ENCODE measurements around the gene METTL8. TPM values are rescaled to one million over a fixed set of nuclear protein-coding genes. Genes with fewer than 3 reads are reported as not detected.

METTL8 gene
- total RNA-seq, 2 experiments from 2014 or later = 20.9 to 22.4 TPM

GRCh38 chr2:171307560-171307959 lies 126.2 kb downstream of the METTL8 start:
- ChIA-PET CTCF (no interaction called here), POLR2A (no interaction called here)
- DNase-seq (no peak), ATAC-seq (no peak)
- H3K27ac Mint-ChIP-seq = no peak overlapping the region
- H3K36me3 Mint-ChIP-seq (ENCODE audit: low read depth) = peaks cover 14% of the 10 kb centered on the region
- no peak overlapping the region for H3K4me3 Mint-ChIP-seq
- peaks cover 14% of the 10 kb centered on the region for H3K9me3 Mint-ChIP-seq (ENCODE audit: insufficient read depth)
- H3K4me1 Mint-ChIP-seq (ENCODE audit: low read depth) = no peaks in the 10 kb centered on the region
- no peaks in the 10 kb centered on the region for H3K27me3 Mint-ChIP-seq (ENCODE audit: low read depth)

- ATAC-seq = no peak
- POLR2A ChIA-PET = no interaction called here
- Mint-ChIP-seq H3K36me3 (ENCODE audit: low read depth) (no peaks in the 10 kb centered on the region), H3K27me3 (ENCODE audit: low read depth) (no peaks in the 10 kb centered on the region), H3K9me3 (ENCODE audit: insufficient read depth) (no peaks in the 10 kb centered on the region), H3K4me3 (no peak overlapping the region), H3K27ac (no peak overlapping the region), H3K4me1 (ENCODE audit: low read depth) (no peaks in the 10 kb centered on the region)
- DNase-seq = no peak
- CTCF ChIA-PET = no interaction called here
Measured at GRCh38 chr2:171297956-171298355, 135.8 kb downstream of the METTL8 start.

- Mint-ChIP-seq H3K36me3 (ENCODE audit: low read depth) (no peaks in the 10 kb centered on the region), H3K27me3 (ENCODE audit: low read depth) (no peaks in the 10 kb centered on the region), H3K9me3 (ENCODE audit: insufficient read depth) (no peaks in the 10 kb centered on the region), H3K4me1 (ENCODE audit: low read depth) (no peaks in the 10 kb centered on the region), H3K27ac (no peak overlapping the region), H3K4me3 (no peak overlapping the region)
- POLR2A ChIA-PET = no interaction called here
- DNase-seq (no peak), ATAC-seq (no peak)
- CTCF ChIA-PET = no interaction called here
Measured at GRCh38 chr2:171294608-171295007, 139.2 kb downstream of the METTL8 start.

GRCh38 chr2:171293661-171294060 lies 140.1 kb downstream of the METTL8 start:
- POLR2A ChIA-PET = no interaction called here
- no peaks in the 10 kb centered on the region for H3K4me1 Mint-ChIP-seq (ENCODE audit: low read depth)

GRCh38 chr2:171289991-171290390 lies 143.8 kb downstream of the METTL8 start:
- Mint-ChIP-seq H3K9me3 (ENCODE audit: insufficient read depth) (no peaks in the 10 kb centered on the region), H3K36me3 (ENCODE audit: low read depth) (no peaks in the 10 kb centered on the region)
- POLR2A ChIA-PET = interaction anchor here (0.9 kb wide), 1 partner anchor 144 kb away, joined by 3 read pairs; the partner anchor contains the start of genes DCAF17 and METTL8

More at GRCh38 chr2:171293661-171294060, 140.1 kb downstream of the METTL8 start:
- Mint-ChIP-seq H3K27me3 (ENCODE audit: low read depth) (no peaks in the 10 kb centered on the region), H3K36me3 (ENCODE audit: low read depth) (no peaks in the 10 kb centered on the region), H3K4me3 (no peak overlapping the region), H3K27ac (no peak overlapping the region), H3K9me3 (ENCODE audit: insufficient read depth) (no peaks in the 10 kb centered on the region)
- CTCF ChIA-PET = no interaction called here
- no peak for ATAC-seq
- DNase-seq = no peak

GRCh38 chr2:171289316-171289715 lies 144.5 kb downstream of the METTL8 start:
- POLR2A ChIA-PET = interaction anchor here (0.9 kb wide), 1 partner anchor 144 kb away, joined by 3 read pairs; the partner anchor contains the start of genes DCAF17 and METTL8

More at GRCh38 chr2:171289991-171290390, 143.8 kb downstream of the METTL8 start:
- no peak overlapping the region for H3K27ac Mint-ChIP-seq
- CTCF ChIA-PET = interaction anchor here (0.9 kb wide), 1 partner anchor 32 kb away, joined by 3 read pairs; no protein-coding TSS in a partner anchor
- ATAC-seq (no peak), DNase-seq (no peak)
- peaks cover 2% of the 10 kb centered on the region for H3K27me3 Mint-ChIP-seq (ENCODE audit: low read depth)
- no peak overlapping the region for H3K4me3 Mint-ChIP-seq
- H3K4me1 Mint-ChIP-seq (ENCODE audit: low read depth) = no peaks in the 10 kb centered on the region

GRCh38 chr2:171287611-171288010 lies 146.2 kb downstream of the METTL8 start:
- CTCF ChIA-PET = interaction anchor here (1.0 kb wide), 1 partner anchor 32 kb away, joined by 3 read pairs; no protein-coding TSS in a partner anchor
- ATAC-seq = no peak
- H3K27ac Mint-ChIP-seq = no peak overlapping the region

More at GRCh38 chr2:171289316-171289715, 144.5 kb downstream of the METTL8 start:
- Mint-ChIP-seq H3K27me3 (ENCODE audit: low read depth) (peaks cover 3% of the 10 kb centered on the region), H3K4me1 (ENCODE audit: low read depth) (no peaks in the 10 kb centered on the region), H3K36me3 (ENCODE audit: low read depth) (no peaks in the 10 kb centered on the region), H3K27ac (no peak overlapping the region), H3K4me3 (no peak overlapping the region), H3K9me3 (ENCODE audit: insufficient read depth) (no peaks in the 10 kb centered on the region)
- no peak for DNase-seq
- ATAC-seq = no peak
- CTCF ChIA-PET = interaction anchor here (0.9 kb wide), 1 partner anchor 31 kb away, joined by 3 read pairs; no protein-coding TSS in a partner anchor

GRCh38 chr2:171287036-171287571 lies 146.7 kb downstream of the METTL8 start:
- Mint-ChIP-seq H3K27ac (no peak overlapping the region), H3K9me3 (ENCODE audit: insufficient read depth) (no peaks in the 10 kb centered on the region), H3K4me1 (ENCODE audit: low read depth) (no peaks in the 10 kb centered on the region), H3K4me3 (no peak overlapping the region), H3K36me3 (ENCODE audit: low read depth) (no peaks in the 10 kb centered on the region), H3K27me3 (ENCODE audit: low read depth) (peaks cover 5% of the 10 kb centered on the region)
- CTCF ChIA-PET = interaction anchor here (1.0 kb wide), 1 partner anchor 32 kb away, joined by 3 read pairs; no protein-coding TSS in a partner anchor
- DNase-seq = no peak
- no peak for ATAC-seq
- POLR2A ChIA-PET = no interaction called here

More at GRCh38 chr2:171287611-171288010, 146.2 kb downstream of the METTL8 start:
- H3K4me3 Mint-ChIP-seq = no peak overlapping the region
- H3K9me3 Mint-ChIP-seq (ENCODE audit: insufficient read depth) = no peaks in the 10 kb centered on the region
- H3K4me1 Mint-ChIP-seq (ENCODE audit: low read depth) = no peaks in the 10 kb centered on the region
- POLR2A ChIA-PET = no interaction called here
- H3K27me3 Mint-ChIP-seq (ENCODE audit: low read depth) = peaks cover 5% of the 10 kb centered on the region
- DNase-seq = no peak
- no peaks in the 10 kb centered on the region for H3K36me3 Mint-ChIP-seq (ENCODE audit: low read depth)

GRCh38 chr2:171281110-171281509 lies 152.7 kb downstream of the METTL8 start:
- Mint-ChIP-seq H3K36me3 (ENCODE audit: low read depth) (no peaks in the 10 kb centered on the region), H3K4me1 (ENCODE audit: low read depth) (no peaks in the 10 kb centered on the region), H3K27me3 (ENCODE audit: low read depth) (peaks cover 3% of the 10 kb centered on the region), H3K4me3 (no peak overlapping the region), H3K9me3 (ENCODE audit: insufficient read depth) (no peaks in the 10 kb centered on the region), H3K27ac (no peak overlapping the region)
- CTCF ChIA-PET = interaction anchor here (0.7 to 0.9 kb wide), 2 partner anchors 81 to 135 kb away, joined by 3 read pairs; no protein-coding TSS in a partner anchor
- no peak for ATAC-seq
- no peak for DNase-seq
- POLR2A ChIA-PET = no interaction called here

- no peak overlapping the region for H3K4me3 Mint-ChIP-seq
- CTCF ChIA-PET = interaction anchor here (0.7 to 0.9 kb wide), 2 partner anchors 82 to 136 kb away, joined by 3 read pairs; no protein-coding TSS in a partner anchor
- ATAC-seq = no peak
- DNase-seq = no peak
- no peaks in the 10 kb centered on the region for H3K4me1 Mint-ChIP-seq (ENCODE audit: low read depth)
- H3K27ac Mint-ChIP-seq = no peak overlapping the region
- H3K9me3 Mint-ChIP-seq (ENCODE audit: insufficient read depth) = no peaks in the 10 kb centered on the region
- no peaks in the 10 kb centered on the region for H3K36me3 Mint-ChIP-seq (ENCODE audit: low read depth)
- H3K27me3 Mint-ChIP-seq (ENCODE audit: low read depth) = peaks cover 3% of the 10 kb centered on the region
- POLR2A ChIA-PET = no interaction called here
Measured at GRCh38 chr2:171279983-171280790, 153.6 kb downstream of the METTL8 start.

GRCh38 chr2:171274757-171275156 lies 159.0 kb downstream of the METTL8 start:
- Mint-ChIP-seq H3K27me3 (ENCODE audit: low read depth) (peaks cover 3% of the 10 kb centered on the region), H3K4me3 (no peak overlapping the region), H3K36me3 (ENCODE audit: low read depth) (no peaks in the 10 kb centered on the region), H3K27ac (no peak overlapping the region), H3K4me1 (ENCODE audit: low read depth) (no peaks in the 10 kb centered on the region), H3K9me3 (ENCODE audit: insufficient read depth) (no peaks in the 10 kb centered on the region)
- ATAC-seq (no peak), DNase-seq (no peak)
- ChIA-PET POLR2A (no interaction called here), CTCF (interaction anchor here (0.9 kb wide), 1 partner anchor 26 kb away, joined by 3 read pairs; no protein-coding TSS in a partner anchor)

GRCh38 chr2:171271971-171272436 lies 161.8 kb downstream of the METTL8 start:
- no peak overlapping the region for H3K27ac Mint-ChIP-seq
- no peaks in the 10 kb centered on the region for H3K36me3 Mint-ChIP-seq (ENCODE audit: low read depth)
- no peak overlapping the region for H3K4me3 Mint-ChIP-seq
- ChIA-PET CTCF (interaction anchor here (0.7 to 1.1 kb wide), 2 partner anchors 13 to 185 kb away, joined by 3 to 4 read pairs; no protein-coding TSS in a partner anchor), POLR2A (no interaction called here)
- H3K9me3 Mint-ChIP-seq (ENCODE audit: insufficient read depth) = no peaks in the 10 kb centered on the region
- ATAC-seq = no peak
- no peak for DNase-seq
- peaks cover 3% of the 10 kb centered on the region for H3K27me3 Mint-ChIP-seq (ENCODE audit: low read depth)
- no peaks in the 10 kb centered on the region for H3K4me1 Mint-ChIP-seq (ENCODE audit: low read depth)

All from activated CD8-positive, alpha-beta T cell treated with anti-CD3 and anti-CD28 coated beads, Interleukin-2, amount 10 ng/mL, durations not matched to agents 7 days and 5 days (primary cell).